ENCODE data around the gene PDE4D.

Gene PDE4D

GRCh38 chr5:59236986-59237385, 656.5 kb downstream of the PDE4D start:
- no peak for DNase-seq

GRCh38 chr5:59236448-59236847, 657.1 kb downstream of the PDE4D start:
- no peak for DNase-seq

- DNase-seq: no peak
Measured at GRCh38 chr5:59234236-59234635, 659.3 kb downstream of the PDE4D start.

GRCh38 chr5:59231221-59231931, 662.1 kb downstream of the PDE4D start:
- no peak for DNase-seq

- DNase-seq: no peak
Measured at GRCh38 chr5:59222687-59223511, 670.6 kb downstream of the PDE4D start.

GRCh38 chr5:59221769-59222168, 671.8 kb downstream of the PDE4D start:
- no peak for DNase-seq

- no peak for DNase-seq
Measured at GRCh38 chr5:59218424-59219045, 675.0 kb downstream of the PDE4D start.

GRCh38 chr5:59216841-59217240, 676.7 kb downstream of the PDE4D start:
- DNase-seq: no peak

GRCh38 chr5:59212596-59212995, 680.9 kb downstream of the PDE4D start:
- no peak for DNase-seq

- no peak for DNase-seq
Measured at GRCh38 chr5:59209758-59210359, 683.7 kb downstream of the PDE4D start.

GRCh38 chr5:59208474-59208873, 685.1 kb downstream of the PDE4D start:
- DNase-seq: no peak

- DNase-seq: no peak
Measured at GRCh38 chr5:59207401-59207800, 686.1 kb downstream of the PDE4D start.

- no peak for DNase-seq
Measured at GRCh38 chr5:59206132-59206581, 687.4 kb downstream of the PDE4D start.

- no peak for DNase-seq
Measured at GRCh38 chr5:59204114-59204897, 689.2 kb downstream of the PDE4D start.

GRCh38 chr5:59199868-59200267, 693.7 kb downstream of the PDE4D start:
- DNase-seq: no peak

GRCh38 chr5:59198832-59199231, 694.7 kb downstream of the PDE4D start:
- DNase-seq: no peak

- no peak for DNase-seq
Measured at GRCh38 chr5:59198365-59198764, 695.2 kb downstream of the PDE4D start.

- DNase-seq: no peak
Measured at GRCh38 chr5:59197911-59198310, 695.6 kb downstream of the PDE4D start.

GRCh38 chr5:59193616-59194319, 699.8 kb downstream of the PDE4D start:
- no peak for DNase-seq

- DNase-seq: no peak
Measured at GRCh38 chr5:59190746-59191145, 702.8 kb downstream of the PDE4D start.

- DNase-seq: no peak
Measured at GRCh38 chr5:59189472-59190244, 703.9 kb downstream of the PDE4D start.

All from DMS79 (cell line).